PC-3 (cell line): ENCODE measurements around the gene TPX2.

Experiments
- CTCF ChIP-seq: fragments of 300-600 bp; sonication (generic); conservative IDR thresholded peaks from 2 replicates; pipeline ENCODE4 v1.5.1; 2017; ENCODE audit warnings: antibody characterized with exemption, low read depth, mild to moderate bottlenecking, low read length
- EZH2 ChIP-seq: fragments of 300-600 bp; sonication (generic); IDR thresholded peaks from one replicate; pipeline ENCODE4 v1.6.1; 2017; ENCODE audit warnings: antibody characterized with exemption, mild to moderate bottlenecking, low read length; ENCODE audit not compliant: unreplicated experiment

GRCh38 chr20:31694842-31695593 lies 44.1 kb upstream of the TPX2 start:
- TF ChIP-seq CTCF (no peak), EZH2 (no peak)
